Measurements from ENCODE around the gene ACR.
"Not testable (repeated sequence)": the region's sequence is repeated elsewhere in the genome, so short reads cannot be mapped to it uniquely, and the experiment has no call there.

Gene ACR

GRCh38 chr22:50733521-50734342 is 4.3 kb upstream of the ACR start:
- DNase-seq: no peak

GRCh38 chr22:50734343-50734771 is 3.6 kb upstream of the ACR start:
- DNase-seq: no peak

GRCh38 chr22:50734986-50735738 is 2.8 kb upstream of the ACR start:
- no peak for DNase-seq

- DNase-seq: no peak
These were observed 2.3 kb upstream of the ACR start for GRCh38 chr22:50735739-50736030.

GRCh38 chr22:50738649-50739227 is 734 bp downstream of the ACR start:
- DNase-seq: peak; percentile 6

- DNase-seq: peak; percentile 12
These were observed 1.3 kb downstream of the ACR start for GRCh38 chr22:50739279-50739691.

GRCh38 chr22:50739894-50740293 is 1.9 kb downstream of the ACR start:
- DNase-seq: no peak

- peak; percentile 8 for DNase-seq
These were observed 2.7 kb downstream of the ACR start for GRCh38 chr22:50740714-50741113.

GRCh38 chr22:50744424-50744823 is 6.4 kb downstream of the ACR start:
- not testable (repeated sequence) for DNase-seq

- not testable (repeated sequence) for DNase-seq
These were observed 9.5 kb downstream of the ACR start for GRCh38 chr22:50747521-50747920.

- not testable (repeated sequence) for DNase-seq
These were observed 10.6 kb downstream of the ACR start for GRCh38 chr22:50748630-50749029.

- DNase-seq: not testable (repeated sequence)
These were observed 11.5 kb downstream of the ACR start for GRCh38 chr22:50749302-50750074.

GRCh38 chr22:50755251-50755650 is 17.2 kb downstream of the ACR start:
- DNase-seq: not testable (repeated sequence)

GRCh38 chr22:50756406-50756805 is 18.4 kb downstream of the ACR start:
- not testable (repeated sequence) for DNase-seq

GRCh38 chr22:50756949-50757491 is 19.0 kb downstream of the ACR start:
- DNase-seq: peak; percentile 71

- not testable (repeated sequence) for DNase-seq
These were observed 21.8 kb downstream of the ACR start for GRCh38 chr22:50759597-50760341.

GRCh38 chr22:50761829-50762228 is 23.8 kb downstream of the ACR start:
- not testable (repeated sequence) for DNase-seq

GRCh38 chr22:50764288-50764687 is 26.3 kb downstream of the ACR start:
- DNase-seq: not testable (repeated sequence)

GRCh38 chr22:50775132-50775531 is 37.1 kb downstream of the ACR start:
- DNase-seq: peak; percentile 39

GRCh38 chr22:50777631-50778030 is 39.6 kb downstream of the ACR start:
- not testable (repeated sequence) for DNase-seq

GRCh38 chr22:50780244-50780643 is 42.2 kb downstream of the ACR start:
- peak; percentile 44 for DNase-seq

GRCh38 chr22:50782253-50782652 is 44.2 kb downstream of the ACR start:
- not testable (repeated sequence) for DNase-seq

Data from stimulated activated CD8-positive, alpha-beta memory T cell treated with anti-CD3 and anti-CD28 coated beads, Interleukin-4, amount 100 ng/mL, for 48 hours (primary cell).